ENCODE data around the gene PDK1.
"Not testable (repeated sequence)": the region's sequence is repeated elsewhere in the genome, so short reads cannot be mapped to it uniquely, and the experiment has no call there.

Gene PDK1

GRCh38 chr2:172555522-172556283 lies at the start of gene PDK1:
Gene PDK1, plus strand, starts transcription at chr2:172556090. Its CDS starts 61 bp downstream, at chr2:172556151.
- peak; percentile 78 to 88 for DNase-seq (ENCODE audit: low read depth in 2 of 2)

- no peak for DNase-seq (ENCODE audit: low read depth in 2 of 2)
Measured at GRCh38 chr2:172507199-172507598, 48.7 kb upstream of the PDK1 start.

- no peak for DNase-seq (ENCODE audit: low read depth in 2 of 2)
Measured at GRCh38 chr2:172510088-172510487, 45.8 kb upstream of the PDK1 start.

GRCh38 chr2:172510548-172510947 lies 45.3 kb upstream of the PDK1 start:
- no peak for DNase-seq (ENCODE audit: low read depth in 2 of 2)

- DNase-seq (ENCODE audit: low read depth in 2 of 2) = no peak
Measured at GRCh38 chr2:172512810-172513523, 42.9 kb upstream of the PDK1 start.

GRCh38 chr2:172513524-172513900 lies 42.4 kb upstream of the PDK1 start:
- no peak for DNase-seq (ENCODE audit: low read depth in 2 of 2)

- DNase-seq (ENCODE audit: low read depth in 2 of 2) = no peak
Measured at GRCh38 chr2:172513935-172514586, 41.8 kb upstream of the PDK1 start.

- DNase-seq (ENCODE audit: low read depth in 2 of 2) = no peak
Measured at GRCh38 chr2:172516299-172516698, 39.6 kb upstream of the PDK1 start.

- DNase-seq (ENCODE audit: low read depth in 2 of 2) = no peak
Measured at GRCh38 chr2:172518995-172519394, 36.9 kb upstream of the PDK1 start.

- DNase-seq (ENCODE audit: low read depth in 2 of 2) = no peak
Measured at GRCh38 chr2:172525601-172526000, 30.3 kb upstream of the PDK1 start.

- no peak for DNase-seq (ENCODE audit: low read depth in 2 of 2)
Measured at GRCh38 chr2:172531309-172531708, 24.6 kb upstream of the PDK1 start.

- not testable (repeated sequence) for DNase-seq (ENCODE audit: low read depth in 2 of 2)
Measured at GRCh38 chr2:172532461-172532860, 23.4 kb upstream of the PDK1 start.

- DNase-seq (ENCODE audit: low read depth in 2 of 2) = no peak
Measured at GRCh38 chr2:172533687-172534086, 22.2 kb upstream of the PDK1 start.

GRCh38 chr2:172535119-172535518 lies 20.8 kb upstream of the PDK1 start:
- no peak for DNase-seq (ENCODE audit: low read depth in 2 of 2)

GRCh38 chr2:172537851-172538250 lies 18.0 kb upstream of the PDK1 start:
- not testable (repeated sequence) for DNase-seq (ENCODE audit: low read depth in 2 of 2)

GRCh38 chr2:172539767-172540166 lies 16.1 kb upstream of the PDK1 start:
- DNase-seq (ENCODE audit: low read depth in 2 of 2) = no peak

GRCh38 chr2:172540421-172540820 lies 15.5 kb upstream of the PDK1 start:
- DNase-seq (ENCODE audit: low read depth in 2 of 2) = no peak

GRCh38 chr2:172545408-172546075 lies 10.3 kb upstream of the PDK1 start:
- DNase-seq (ENCODE audit: low read depth in 2 of 2) = no peak

GRCh38 chr2:172549131-172549530 lies 6.8 kb upstream of the PDK1 start:
- DNase-seq (ENCODE audit: low read depth in 2 of 2) = no peak

GRCh38 chr2:172549802-172550201 lies 6.1 kb upstream of the PDK1 start:
- not testable (repeated sequence) for DNase-seq (ENCODE audit: low read depth in 2 of 2)

- DNase-seq (ENCODE audit: low read depth in 2 of 2) = no peak
Measured at GRCh38 chr2:172550419-172550818, 5.5 kb upstream of the PDK1 start.

GRCh38 chr2:172551271-172551670 lies 4.6 kb upstream of the PDK1 start:
- no peak for DNase-seq (ENCODE audit: low read depth in 2 of 2)
